Vagina (tissue), 2 donors: ENCODE data around the gene TMPRSS4. TPM values are rescaled to one million over a fixed set of nuclear protein-coding genes. Genes with fewer than 3 reads are reported as not detected.

Source experiments
- DNase-seq, 2 donors: peaks; one replicate each; pipeline ENCODE4 v3.0.0-alpha.2; 2017; ENCODE audit errors: extremely low spot score in 2 of 2
- H3K27ac ChIP-seq: fragments of 200-600 bp; sonication (generic); one replicate; pipeline ENCODE4 v1.5.1; 2019
- H3K27me3 ChIP-seq: fragments of 200-600 bp; sonication (generic); one replicate; pipeline ENCODE4 v1.5.1; 2019
- H3K36me3 ChIP-seq, 2 donors: fragments of 200-600 bp; sonication (generic); one replicate each; pipeline ENCODE4 v1.5.1; 2017 to 2019
- H3K4me1 ChIP-seq: fragments of 200-600 bp; sonication (generic); one replicate; pipeline ENCODE4 v1.5.1; 2019
- H3K4me3 ChIP-seq, 2 donors: fragments of 200-600 bp; sonication (generic); 1 replicate in 1 of 2; 2 replicates in 1 of 2; pipeline ENCODE4 v1.5.1; 2016 to 2019
- H3K9me3 ChIP-seq: fragments of 200-600 bp; sonication (generic); one replicate; pipeline ENCODE4 v1.5.1; 2019
- CTCF ChIP-seq, 3 experiments: fragments of 450-650 bp in 2 of 3; fragments of 200-600 bp in 1 of 3; sonication (generic) in 1 of 3; IDR thresholded peaks; one replicate each; pipeline ENCODE4 v1.5.1; 2017 to 2019; ENCODE audit warnings: antibody characterized with exemption in 3 of 3, mild to moderate bottlenecking in 2 of 3, moderate library complexity in 2 of 3
- POLR2A ChIP-seq, 2 donors: fragments of 450-650 bp; IDR thresholded peaks; one replicate each; pipeline ENCODE4 v1.6.1; 2017; ENCODE audit warnings: antibody characterized with exemption in 2 of 2, mild to moderate bottlenecking in 2 of 2, moderate library complexity in 2 of 2
- POLR2AphosphoS5 ChIP-seq, 2 donors: sonication (generic); formaldehyde crosslinking; IDR thresholded peaks; one replicate each; pipeline ENCODE4 v1.9.0; 2017; ENCODE audit warnings: antibody characterized with exemption in 2 of 2, mild to moderate bottlenecking in 2 of 2, low read depth in 1 of 2; ENCODE audit not compliant: insufficient read depth in 1 of 2
- intact Hi-C: fragments of 100-400 bp; cut with DNase I; formaldehyde crosslinking; loops from one replicate; pipeline ENCODE4 v1.15.1; 2023
- total RNA-seq: library from RNA; depleted of rRNA; stranded (reverse); fragments of >200 nt; gene quantifications from one replicate; pipeline ENCODE4 v1.2.3, GENCODE V29; 2016

Gene TMPRSS4
- total RNA-seq, 1 donor from 2014 or later = 20.9 TPM

GRCh38 chr11:118056806-118057205, 20.1 kb upstream of the TMPRSS4 start:
- TF ChIP-seq POLR2AphosphoS5 (IDR thresholded peaks at IDR 0.05; ENCODE audit: insufficient read depth in 1 of 2, low read depth in 1 of 2) = no peak
- no peak for TF ChIP-seq CTCF (IDR thresholded peaks at IDR 0.05)
- TF ChIP-seq POLR2A (IDR thresholded peaks at IDR 0.05) = no peak
- DNase-seq = peak in 1 of 2 donors; percentile 70
- no peak overlapping the region for H3K4me3 ChIP-seq
- H3K4me1 ChIP-seq = no peaks in the 10 kb centered on the region
- intact Hi-C loops = no loop called here
- H3K27ac ChIP-seq = no peak overlapping the region
- no peaks in the 10 kb centered on the region for H3K9me3 ChIP-seq
- H3K36me3 ChIP-seq = no peaks in the 10 kb centered on the region
- H3K27me3 ChIP-seq = no peaks in the 10 kb centered on the region

- no peak overlapping the region for H3K27ac ChIP-seq
- intact Hi-C loops = no loop called here
- peak in 1 of 2 donors; percentile 67 for DNase-seq
Observed at GRCh38 chr11:118057251-118058145, 19.4 kb upstream of the TMPRSS4 start.

GRCh38 chr11:118058311-118059245, 18.3 kb upstream of the TMPRSS4 start:
- intact Hi-C loops = no loop called here
- Histone ChIP-seq H3K27ac (no peak overlapping the region), H3K4me3 (no peak overlapping the region), H3K9me3 (no peaks in the 10 kb centered on the region), H3K27me3 (no peaks in the 10 kb centered on the region), H3K36me3 (no peaks in the 10 kb centered on the region), H3K4me1 (no peaks in the 10 kb centered on the region)
- no peak for DNase-seq
- TF ChIP-seq POLR2AphosphoS5 (IDR thresholded peaks at IDR 0.05; ENCODE audit: insufficient read depth in 1 of 2, low read depth in 1 of 2) (no peak), POLR2A (IDR thresholded peaks at IDR 0.05) (no peak)

More at GRCh38 chr11:118057251-118058145, 19.4 kb upstream of the TMPRSS4 start:
- Histone ChIP-seq H3K4me3 (no peak overlapping the region), H3K27me3 (no peaks in the 10 kb centered on the region), H3K4me1 (no peaks in the 10 kb centered on the region), H3K9me3 (no peaks in the 10 kb centered on the region), H3K36me3 (no peaks in the 10 kb centered on the region)
- no peak for TF ChIP-seq POLR2A (IDR thresholded peaks at IDR 0.05)
- no peak for TF ChIP-seq CTCF (IDR thresholded peaks at IDR 0.05)
- TF ChIP-seq POLR2AphosphoS5 (IDR thresholded peaks at IDR 0.05; ENCODE audit: insufficient read depth in 1 of 2, low read depth in 1 of 2) = no peak

GRCh38 chr11:118059246-118059940, 17.5 kb upstream of the TMPRSS4 start:
- no peaks in the 10 kb centered on the region for H3K4me1 ChIP-seq
- TF ChIP-seq CTCF (IDR thresholded peaks at IDR 0.05) (no peak), POLR2AphosphoS5 (IDR thresholded peaks at IDR 0.05; ENCODE audit: insufficient read depth in 1 of 2, low read depth in 1 of 2) (no peak), POLR2A (IDR thresholded peaks at IDR 0.05) (no peak)
- no peak overlapping the region for H3K4me3 ChIP-seq
- intact Hi-C loops = no loop called here
- no peak overlapping the region for H3K27ac ChIP-seq
- H3K27me3 ChIP-seq = no peaks in the 10 kb centered on the region
- DNase-seq = no peak
- no peaks in the 10 kb centered on the region for H3K9me3 ChIP-seq
- H3K36me3 ChIP-seq = no peaks in the 10 kb centered on the region
